ENCODE results near the gene NPAS1.

DNA sequence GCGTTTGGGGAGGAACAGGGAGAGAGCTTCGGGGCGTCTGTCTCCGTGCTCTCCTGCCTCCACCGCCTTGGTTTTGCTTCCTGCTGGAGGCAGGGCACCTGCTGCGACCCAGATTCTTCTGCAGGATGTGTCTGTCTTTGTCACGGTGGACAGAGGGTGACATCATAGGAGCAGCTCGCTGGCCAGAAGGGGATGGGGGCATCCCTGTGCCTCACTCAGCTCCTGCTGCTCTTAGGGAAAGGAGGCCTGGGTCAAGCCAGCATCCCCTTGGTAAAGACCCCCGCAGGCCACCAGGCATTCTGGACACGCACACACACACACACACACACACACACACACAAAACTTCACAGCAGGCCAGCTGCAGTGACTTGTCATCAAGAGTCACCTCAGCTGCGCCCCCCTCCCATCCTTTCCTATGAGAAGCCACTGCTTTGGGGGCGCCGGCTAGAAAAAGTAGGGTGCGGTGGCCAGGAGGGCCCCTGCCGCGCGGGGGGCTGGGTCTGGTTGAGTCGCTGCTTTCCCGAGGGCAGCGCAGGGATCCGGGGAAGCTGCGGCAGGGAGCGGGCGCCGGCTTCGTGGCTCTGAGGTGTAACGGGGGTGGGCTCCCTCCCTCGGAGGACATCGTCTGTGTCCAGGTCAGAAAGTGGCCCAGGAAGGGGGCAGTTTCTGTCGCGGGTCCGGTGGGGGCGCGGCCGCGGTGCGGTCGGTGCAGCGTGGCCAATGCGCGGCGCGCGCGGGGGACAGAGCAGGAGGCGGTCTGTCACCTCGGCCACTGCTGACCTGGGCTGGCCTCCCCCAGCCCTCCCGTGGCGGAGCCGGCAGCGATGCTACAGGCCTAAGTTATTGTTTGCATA lies 15.8 kb upstream of the NPAS1 start:
- TF ChIP-seq, protein P1, sequence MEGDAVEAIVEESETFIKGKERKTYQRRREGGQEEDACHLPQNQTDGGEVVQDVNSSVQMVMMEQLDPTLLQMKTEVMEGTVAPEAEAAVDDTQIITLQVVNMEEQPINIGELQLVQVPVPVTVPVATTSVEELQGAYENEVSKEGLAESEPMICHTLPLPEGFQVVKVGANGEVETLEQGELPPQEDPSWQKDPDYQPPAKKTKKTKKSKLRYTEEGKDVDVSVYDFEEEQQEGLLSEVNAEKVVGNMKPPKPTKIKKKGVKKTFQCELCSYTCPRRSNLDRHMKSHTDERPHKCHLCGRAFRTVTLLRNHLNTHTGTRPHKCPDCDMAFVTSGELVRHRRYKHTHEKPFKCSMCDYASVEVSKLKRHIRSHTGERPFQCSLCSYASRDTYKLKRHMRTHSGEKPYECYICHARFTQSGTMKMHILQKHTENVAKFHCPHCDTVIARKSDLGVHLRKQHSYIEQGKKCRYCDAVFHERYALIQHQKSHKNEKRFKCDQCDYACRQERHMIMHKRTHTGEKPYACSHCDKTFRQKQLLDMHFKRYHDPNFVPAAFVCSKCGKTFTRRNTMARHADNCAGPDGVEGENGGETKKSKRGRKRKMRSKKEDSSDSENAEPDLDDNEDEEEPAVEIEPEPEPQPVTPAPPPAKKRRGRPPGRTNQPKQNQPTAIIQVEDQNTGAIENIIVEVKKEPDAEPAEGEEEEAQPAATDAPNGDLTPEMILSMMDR (IDR thresholded peaks at IDR 0.05 in 8 of 11, conservative IDR thresholded peaks at IDR 0.05 in 3 of 11): no peak
- no peak for TF ChIP-seq POLR2A (IDR thresholded peaks at IDR 0.05)
- TF ChIP-seq POLR2AphosphoS5 (IDR thresholded peaks at IDR 0.05): peak in 2 of 3 donors; percentile 40 to 62
